Loucy (cell line): ENCODE measurements around the gene GBF1.
"Not testable (repeated sequence)": the region's sequence is repeated elsewhere in the genome, so short reads cannot be mapped to it uniquely, and the experiment has no call there.

ENCODE experiments used
- H2AFZ ChIP-seq: fragments of 200-600 bp; sonication (generic); 2 replicates; pipeline ENCODE4 v1.6.0; 2016; ENCODE audit warnings: antibody characterized with exemption, mild to moderate bottlenecking, low read length, moderate library complexity
- H3F3A ChIP-seq: fragments of 200-600 bp; 2 replicates; pipeline ENCODE4 v1.6.0; 2016; ENCODE audit warnings: antibody characterized with exemption, low read depth, mild to moderate bottlenecking
- H3K27me3 ChIP-seq: fragments of 200-600 bp; sonication (generic); 2 replicates; pipeline ENCODE4 v1.6.1; 2014; ENCODE audit warnings: low read length, mild to moderate bottlenecking; ENCODE audit not compliant: insufficient read depth, poor library complexity, severe bottlenecking
- H3K36me3 ChIP-seq: fragments of 200-600 bp; sonication (generic); 2 replicates; pipeline ENCODE4 v1.6.1; 2016; ENCODE audit warnings: low read length; ENCODE audit not compliant: insufficient read depth
- H3K4me1 ChIP-seq: fragments of 200-600 bp; sonication (generic); 2 replicates; pipeline ENCODE4 v1.5.1; 2014; ENCODE audit warnings: low read length, mild to moderate bottlenecking; ENCODE audit not compliant: insufficient read depth, poor library complexity, severe bottlenecking
- H3K4me2 ChIP-seq: fragments of 200-600 bp; sonication (generic); 2 replicates; pipeline ENCODE4 v1.6.0; 2014; ENCODE audit warnings: antibody characterized with exemption, low read length, low read depth, mild to moderate bottlenecking; ENCODE audit not compliant: poor library complexity, severe bottlenecking
- H3K4me3 ChIP-seq: fragments of 200-600 bp; sonication (generic); 2 replicates; pipeline ENCODE4 v1.5.1; 2014; ENCODE audit warnings: low read length, mild to moderate bottlenecking, mixed read lengths; ENCODE audit not compliant: poor library complexity, severe bottlenecking
- H3K79me2 ChIP-seq: fragments of 200-600 bp; sonication (generic); 2 replicates; pipeline ENCODE4 v1.6.1; 2014; ENCODE audit warnings: low read length; ENCODE audit not compliant: insufficient read depth
- H3K9ac ChIP-seq: fragments of 200-600 bp; sonication (generic); 2 replicates; pipeline ENCODE4 v1.6.0; 2014; ENCODE audit warnings: mild to moderate bottlenecking, low read depth, low read length, moderate library complexity; ENCODE audit not compliant: poor library complexity, severe bottlenecking
- H3K9me2 ChIP-seq: fragments of 200-600 bp; sonication (generic); replicated peaks from 2 replicates; pipeline ENCODE4 v1.6.1; 2016; ENCODE audit warnings: low read depth, low read length, mixed read lengths
- H3K9me3 ChIP-seq: fragments of 200-600 bp; sonication (generic); 2 replicates; pipeline ENCODE4 v1.6.1; 2014; ENCODE audit warnings: mild to moderate bottlenecking, antibody characterized with exemption, low read length, low read depth; ENCODE audit not compliant: insufficient read depth
- H4K20me1 ChIP-seq: fragments of 200-600 bp; sonication (generic); 2 replicates; pipeline ENCODE4 v1.6.0; 2014; ENCODE audit warnings: antibody characterized with exemption, low read length, mild to moderate bottlenecking; ENCODE audit not compliant: insufficient read depth, poor library complexity, severe bottlenecking
- EZH2phosphoT487 ChIP-seq: fragments of 200-600 bp; IDR thresholded peaks from 2 replicates; pipeline ENCODE4 v1.6.1; 2018; ENCODE audit warnings: antibody characterized with exemption, mild to moderate bottlenecking, moderate library complexity, borderline replicate concordance
- TF ChIP-seq, protein P1 (sequence below): fragments of 200-600 bp; sonication (generic); conservative IDR thresholded peaks from 2 replicates; pipeline ENCODE4 v1.5.1; 2014; ENCODE audit warnings: mild to moderate bottlenecking, antibody characterized with exemption, low read length

Gene GBF1

DNA sequence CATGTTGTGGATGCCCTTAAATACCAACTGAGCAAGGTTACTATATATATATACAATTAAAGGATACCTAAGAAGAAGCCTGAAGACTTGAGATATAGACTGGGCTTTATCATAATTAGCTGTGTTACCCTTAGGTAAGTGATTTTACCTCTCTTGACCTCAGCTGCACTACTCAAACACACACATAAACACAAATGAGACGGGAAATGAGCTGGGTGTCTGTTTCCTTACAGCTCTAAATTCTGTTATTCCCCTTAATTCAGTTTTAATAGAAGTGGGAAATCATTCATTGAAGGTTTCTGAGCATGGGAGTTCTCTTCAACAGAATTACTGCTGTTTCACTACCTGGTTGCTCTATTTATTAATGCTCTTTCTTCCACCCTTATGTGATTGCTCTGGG, 60.7 kb downstream of the GBF1 start:
- Histone ChIP-seq H3F3A (no peaks in the 10 kb centered on the region), H3K9ac (no peak overlapping the region), H4K20me1 (peaks cover 15% of the 10 kb centered on the region), H3K4me1 (no peaks in the 10 kb centered on the region), H3K27me3 (no peaks in the 10 kb centered on the region), H3K9me2 (no peaks in the 10 kb centered on the region), H3K4me3 (no peak overlapping the region), H3K36me3 (peaks cover 4% of the 10 kb centered on the region; the same call in 1 of the 2 replicates), H2AFZ (no peak overlapping the region), H3K4me2 (no peak overlapping the region), H3K79me2 (peaks cover 57% of the 10 kb centered on the region), H3K9me3 (no peaks in the 10 kb centered on the region)
- TF ChIP-seq EZH2phosphoT487 = no peak
- TF ChIP-seq, protein P1, sequence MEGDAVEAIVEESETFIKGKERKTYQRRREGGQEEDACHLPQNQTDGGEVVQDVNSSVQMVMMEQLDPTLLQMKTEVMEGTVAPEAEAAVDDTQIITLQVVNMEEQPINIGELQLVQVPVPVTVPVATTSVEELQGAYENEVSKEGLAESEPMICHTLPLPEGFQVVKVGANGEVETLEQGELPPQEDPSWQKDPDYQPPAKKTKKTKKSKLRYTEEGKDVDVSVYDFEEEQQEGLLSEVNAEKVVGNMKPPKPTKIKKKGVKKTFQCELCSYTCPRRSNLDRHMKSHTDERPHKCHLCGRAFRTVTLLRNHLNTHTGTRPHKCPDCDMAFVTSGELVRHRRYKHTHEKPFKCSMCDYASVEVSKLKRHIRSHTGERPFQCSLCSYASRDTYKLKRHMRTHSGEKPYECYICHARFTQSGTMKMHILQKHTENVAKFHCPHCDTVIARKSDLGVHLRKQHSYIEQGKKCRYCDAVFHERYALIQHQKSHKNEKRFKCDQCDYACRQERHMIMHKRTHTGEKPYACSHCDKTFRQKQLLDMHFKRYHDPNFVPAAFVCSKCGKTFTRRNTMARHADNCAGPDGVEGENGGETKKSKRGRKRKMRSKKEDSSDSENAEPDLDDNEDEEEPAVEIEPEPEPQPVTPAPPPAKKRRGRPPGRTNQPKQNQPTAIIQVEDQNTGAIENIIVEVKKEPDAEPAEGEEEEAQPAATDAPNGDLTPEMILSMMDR = no peak

DNA sequence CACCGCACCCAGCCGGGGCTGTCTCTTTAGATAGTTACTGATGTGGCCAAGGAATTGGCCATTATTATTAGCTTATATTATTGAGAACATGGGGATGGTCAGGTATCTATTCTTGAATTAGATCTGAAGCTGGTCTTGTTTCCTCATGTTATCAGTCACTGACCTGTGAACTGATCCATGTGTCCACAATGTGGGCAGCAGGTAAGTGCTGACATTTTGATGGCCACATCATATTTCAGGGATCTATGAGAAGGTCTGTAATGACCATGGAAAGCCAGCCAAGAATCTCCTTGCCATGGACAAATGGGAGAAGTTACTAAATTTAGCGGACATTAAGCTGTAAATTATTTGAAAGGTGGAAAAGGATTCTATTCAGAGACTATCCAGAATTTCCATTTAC, 61.4 kb downstream of the GBF1 start:
- Histone ChIP-seq H3K27me3 (no peaks in the 10 kb centered on the region), H3K9me3 (no peaks in the 10 kb centered on the region), H3K79me2 (peaks cover 64% of the 10 kb centered on the region), H3K4me2 (no peak overlapping the region), H4K20me1 (peaks cover 22% of the 10 kb centered on the region), H3K9me2 (no peaks in the 10 kb centered on the region), H3K9ac (no peak overlapping the region), H3K36me3 (peaks cover 4% of the 10 kb centered on the region; the same call in 1 of the 2 replicates), H3F3A (no peaks in the 10 kb centered on the region), H3K4me1 (no peaks in the 10 kb centered on the region), H3K4me3 (no peak overlapping the region), H2AFZ (no peak overlapping the region)
- no peak for TF ChIP-seq EZH2phosphoT487

DNA sequence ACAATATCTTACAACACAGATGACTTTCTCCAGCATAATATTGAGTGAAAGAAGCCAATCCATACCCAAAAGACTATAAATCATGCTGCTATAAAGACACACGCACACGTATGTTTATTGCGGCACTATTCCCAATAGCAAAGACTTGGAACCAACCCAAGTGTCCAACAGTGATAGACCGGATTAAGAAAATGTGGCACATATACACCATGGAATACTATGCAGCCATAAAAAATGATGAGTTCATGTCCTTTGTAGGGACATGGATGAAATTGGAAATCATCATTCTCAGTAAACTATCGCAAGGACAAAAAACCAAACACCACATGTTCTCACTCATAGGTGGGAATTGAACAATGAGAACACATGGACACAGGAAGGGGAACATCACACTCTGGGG, 63.0 kb downstream of the GBF1 start:
- H3K36me3 ChIP-seq, H3K9me3 ChIP-seq, H3F3A ChIP-seq, H3K4me2 ChIP-seq, H3K9ac ChIP-seq, H3K9me2 ChIP-seq, H3K27me3 ChIP-seq, H2AFZ ChIP-seq, H3K4me1 ChIP-seq, H3K4me3 ChIP-seq: not testable (repeated sequence)
- Histone ChIP-seq H4K20me1 (peaks cover 28% of the 10 kb centered on the region), H3K79me2 (peaks cover 70% of the 10 kb centered on the region)

DNA sequence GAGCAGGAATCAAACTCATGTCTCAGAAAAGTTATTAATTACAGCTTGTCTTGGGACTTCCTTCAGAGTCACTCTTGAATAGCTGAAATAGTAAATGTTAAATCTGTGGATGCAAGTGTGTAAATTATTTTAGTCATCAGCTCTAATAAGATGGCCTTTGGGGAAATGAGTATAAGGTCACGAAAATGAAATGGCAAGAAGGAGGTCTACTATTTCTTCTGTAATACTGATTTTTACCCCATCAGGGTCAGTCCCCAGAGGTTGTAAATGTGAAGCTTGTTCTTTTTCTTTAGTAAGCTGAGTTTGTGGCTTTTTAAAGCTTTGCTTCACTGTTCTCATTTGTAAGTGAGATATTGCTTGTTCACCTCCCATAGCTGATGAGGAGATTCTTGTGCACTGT, 63.9 kb downstream of the GBF1 start:
- peaks cover 33% of the 10 kb centered on the region for H4K20me1 ChIP-seq
- no peaks in the 10 kb centered on the region for H3K9me2 ChIP-seq
- TF ChIP-seq EZH2phosphoT487 = no peak
- TF ChIP-seq, protein P1 = no peak
- peaks cover 4% of the 10 kb centered on the region; the same call in 1 of the 2 replicates for H3K36me3 ChIP-seq
- H3K4me1 ChIP-seq = no peaks in the 10 kb centered on the region
- H3F3A ChIP-seq = no peaks in the 10 kb centered on the region
- H3K9me3 ChIP-seq = no peaks in the 10 kb centered on the region
- no peak overlapping the region for H2AFZ ChIP-seq
- H3K79me2 ChIP-seq = peaks cover 73% of the 10 kb centered on the region
- H3K4me3 ChIP-seq = no peak overlapping the region
- H3K9ac ChIP-seq = no peak overlapping the region
- no peaks in the 10 kb centered on the region for H3K27me3 ChIP-seq
- no peak overlapping the region for H3K4me2 ChIP-seq
